H9 (cell line): ENCODE results near the gene NBPF26. TPM values are rescaled to one million over a fixed set of nuclear protein-coding genes. Genes with fewer than 3 reads are reported as not detected.
A peak's percentile ranks its signal among the peaks of the same experiment; 100 is the strongest.
"Not testable (repeated sequence)": the region's sequence is repeated elsewhere in the genome, so short reads cannot be mapped to it uniquely, and the experiment has no call there.

Experiments used
- DNase-seq: peaks from one replicate; pipeline ENCODE4 v3.0.0-alpha.2; 2017
- H2AFZ ChIP-seq: one replicate; pipeline ENCODE4 v1.6.1; 2013; ENCODE audit warnings: mild to moderate bottlenecking, low read length, control low read depth, moderate library complexity
- H2AK5ac ChIP-seq: 2 replicates; pipeline ENCODE4 v1.6.1; 2013; ENCODE audit warnings: low read length, control low read depth, mixed read lengths; ENCODE audit not compliant: insufficient read length
- H2BK120ac ChIP-seq: one replicate; pipeline ENCODE4 v1.6.1; 2013; ENCODE audit warnings: low read depth, mild to moderate bottlenecking, low read length, control low read depth, inconsistent platforms; ENCODE audit not compliant: poor library complexity, severe bottlenecking
- H2BK12ac ChIP-seq: 2 replicates; pipeline ENCODE4 v1.6.1; 2013; ENCODE audit warnings: low read length, control low read depth, mixed read lengths, low read depth; ENCODE audit not compliant: insufficient read length
- H2BK15ac ChIP-seq: 2 replicates; pipeline ENCODE4 v1.6.1; 2013; ENCODE audit warnings: low read depth, low read length, control low read depth
- H2BK20ac ChIP-seq: one replicate; pipeline ENCODE4 v1.6.1; 2013; ENCODE audit warnings: low read depth, mild to moderate bottlenecking, low read length, control low read depth, inconsistent platforms; ENCODE audit not compliant: poor library complexity, severe bottlenecking
- H2BK5ac ChIP-seq: 2 replicates; pipeline ENCODE4 v1.6.1; 2013; ENCODE audit warnings: low read length, control low read depth, mixed read lengths; ENCODE audit not compliant: insufficient read length
- H3K14ac ChIP-seq: 2 replicates; pipeline ENCODE4 v1.6.1; 2013; ENCODE audit warnings: low read length, control low read depth; ENCODE audit not compliant: insufficient read depth
- H3K18ac ChIP-seq: 2 replicates; pipeline ENCODE4 v1.6.1; 2013; ENCODE audit warnings: low read depth, mild to moderate bottlenecking, mixed read lengths, low read length, control low read depth; ENCODE audit not compliant: insufficient read length
- H3K23ac ChIP-seq: 2 replicates; pipeline ENCODE4 v1.6.1; 2013; ENCODE audit warnings: low read length, control low read depth, mixed read lengths, low read depth; ENCODE audit not compliant: insufficient read length
- H3K23me2 ChIP-seq: 2 replicates; pipeline ENCODE4 v1.6.1; 2013; ENCODE audit warnings: low read depth, mild to moderate bottlenecking, mixed read lengths, low read length, control low read depth; ENCODE audit not compliant: insufficient read length, poor library complexity, severe bottlenecking
- H3K27ac ChIP-seq: 2 replicates; pipeline ENCODE4 v1.5.1; 2013; ENCODE audit warnings: low read length, control low read depth, mixed read lengths, low read depth; ENCODE audit not compliant: insufficient read length
- H3K27me3 ChIP-seq: 2 replicates; pipeline ENCODE4 v1.6.1; 2013; ENCODE audit warnings: low read length, control low read depth, inconsistent platforms; ENCODE audit not compliant: insufficient read depth
- H3K4ac ChIP-seq: 2 replicates; pipeline ENCODE4 v1.6.1; 2013; ENCODE audit warnings: low read depth, mild to moderate bottlenecking, control low read depth, inconsistent platforms, low read length, moderate library complexity
- H3K4me1 ChIP-seq: 2 replicates; pipeline ENCODE4 v1.6.1; 2013; ENCODE audit warnings: low read length, control low read depth, inconsistent platforms; ENCODE audit not compliant: insufficient read depth
- H3K4me2 ChIP-seq: 2 replicates; pipeline ENCODE4 v1.6.1; 2013; ENCODE audit warnings: low read length, control low read depth, mixed read lengths; ENCODE audit not compliant: insufficient read length, insufficient read depth
- H3K56ac ChIP-seq: 2 replicates; pipeline ENCODE4 v1.6.1; 2013; ENCODE audit warnings: low read depth, mild to moderate bottlenecking, mixed read lengths, low read length, control low read depth; ENCODE audit not compliant: insufficient read length
- H3K79me1 ChIP-seq: 2 replicates; pipeline ENCODE4 v1.6.1; 2013; ENCODE audit warnings: low read depth, mild to moderate bottlenecking, moderate library complexity, low read length, control low read depth, inconsistent platforms; ENCODE audit not compliant: insufficient read depth, poor library complexity, severe bottlenecking
- H3K79me2 ChIP-seq: 2 replicates; pipeline ENCODE4 v1.6.1; 2013; ENCODE audit warnings: low read length, control low read depth, inconsistent platforms; ENCODE audit not compliant: insufficient read depth
- H3K9ac ChIP-seq: 2 replicates; pipeline ENCODE4 v1.6.1; 2013; ENCODE audit warnings: low read length, control low read depth, mixed read lengths; ENCODE audit not compliant: insufficient read length; ENCODE audit errors: extremely low read depth
- H3K9me3 ChIP-seq: one replicate; pipeline ENCODE4 v1.6.1; 2013; ENCODE audit warnings: low read depth, low read length, inconsistent platforms; ENCODE audit not compliant: control insufficient read depth
- H3T11ph ChIP-seq: one replicate; pipeline ENCODE4 v1.6.1; 2013; ENCODE audit warnings: mild to moderate bottlenecking, low read length, control low read depth, inconsistent platforms
- H4K20me1 ChIP-seq: one replicate; pipeline ENCODE4 v1.6.1; 2013; ENCODE audit not compliant: control insufficient read depth, insufficient read length, insufficient read depth
- H4K5ac ChIP-seq: 2 replicates; pipeline ENCODE4 v1.6.1; 2013; ENCODE audit warnings: low read depth, mild to moderate bottlenecking, mixed read lengths, low read length, control low read depth; ENCODE audit not compliant: insufficient read length
- H4K8ac ChIP-seq: replicated peaks from 2 replicates; pipeline ENCODE4 v1.6.1; 2013; ENCODE audit warnings: low read length, control low read depth, mixed read lengths, low read depth; ENCODE audit not compliant: insufficient read length
- H4K91ac ChIP-seq: 2 replicates; pipeline ENCODE4 v1.6.1; 2013; ENCODE audit warnings: low read depth, mild to moderate bottlenecking, moderate library complexity, mixed read lengths, low read length, control low read depth; ENCODE audit not compliant: insufficient read length
- H3K27ac Mint-ChIP-seq, 3 experiments: 2 replicates in 2 of 3; 3 replicates in 1 of 3; pipeline ENCODE4 v1.8.0; 2020 to 2021; ENCODE audit warnings: mixed read lengths in 3 of 3, mild to moderate bottlenecking in 1 of 3, moderate library complexity in 1 of 3
- H3K27me3 Mint-ChIP-seq: 2 replicates; pipeline ENCODE4 v1.8.0; 2021; ENCODE audit warnings: low read depth, mild to moderate bottlenecking, moderate library complexity, mixed read lengths
- H3K36me3 Mint-ChIP-seq, 3 experiments: 2 replicates in 2 of 3; 3 replicates in 1 of 3; pipeline ENCODE4 v1.8.0; 2020 to 2021; ENCODE audit warnings: low read depth in 3 of 3, mixed read lengths in 3 of 3; ENCODE audit not compliant: insufficient read depth in 1 of 3
- H3K4me1 Mint-ChIP-seq, 2 experiments: 2 replicates each; pipeline ENCODE4 v1.8.0; 2020; ENCODE audit warnings: mixed read lengths in 2 of 2
- H3K4me3 Mint-ChIP-seq, 2 experiments: 2 replicates in 1 of 2; 3 replicates in 1 of 2; pipeline ENCODE4 v1.8.0; 2020 to 2021; ENCODE audit warnings: mild to moderate bottlenecking in 2 of 2, mixed read lengths in 2 of 2, moderate library complexity in 1 of 2
- H3K9me3 Mint-ChIP-seq, 2 experiments: 2 replicates in 1 of 2; 3 replicates in 1 of 2; pipeline ENCODE4 v1.8.0; 2020; ENCODE audit warnings: mild to moderate bottlenecking in 2 of 2, mixed read lengths in 2 of 2, moderate library complexity in 1 of 2
- WGBS: extraction: QIAGEN DNeasy Blood & Tissue Kit; methylation state at CpG from one replicate; pipeline ENCODE4 v1.1.7; 2013; ENCODE audit warnings: missing lambda C conversion rate, low lambda C conversion rate, mixed read lengths; ENCODE audit not compliant: insufficient read length; ENCODE audit errors: extremely low coverage; 5-methylcytosine and 5-hydroxymethylcytosine counted together
- total RNA-seq: library from RNA; stranded (reverse); gene quantifications from 2 replicates; pipeline ENCODE4 v1.2.1, GENCODE V29; 2021

The NBPF26 gene
- total RNA-seq, 1 experiment from 2014 or later = 9.9 TPM

- not testable (repeated sequence) for H2BK5ac ChIP-seq, H3K9me3 Mint-ChIP-seq, H3K79me2 ChIP-seq, H4K5ac ChIP-seq, H3K27me3 Mint-ChIP-seq, H2BK120ac ChIP-seq, H3K36me3 Mint-ChIP-seq, H3K9me3 ChIP-seq, H2BK12ac ChIP-seq, H3T11ph ChIP-seq, H3K4me1 ChIP-seq, H2AK5ac ChIP-seq, H3K27ac ChIP-seq, H4K8ac ChIP-seq, H2BK15ac ChIP-seq, H3K4me1 Mint-ChIP-seq, H3K79me1 ChIP-seq, H3K23ac ChIP-seq, H3K14ac ChIP-seq, H2AFZ ChIP-seq, H3K4ac ChIP-seq, H3K27me3 ChIP-seq, H4K20me1 ChIP-seq, H3K56ac ChIP-seq, H3K23me2 ChIP-seq, H4K91ac ChIP-seq, H3K18ac ChIP-seq, H2BK20ac ChIP-seq
- H3K4me3 Mint-ChIP-seq = peak overlapping the region; percentile 65 to 80
- DNase-seq = peak; percentile 96
- Histone ChIP-seq H3K9ac (peak overlapping the region; percentile 51), H3K4me2 (peak overlapping the region; percentile 21)
- WGBS = no CpG with 5 or more reads among the region's 50 CpGs
- peak overlapping the region; percentile 100 for H3K27ac Mint-ChIP-seq
Measured at GRCh38 chr1:120850537-120851421, 127.0 kb downstream of the NBPF26 start.

- no CpG with 5 or more reads among the region's 2 CpGs for WGBS
- not testable (repeated sequence) for H3K27me3 Mint-ChIP-seq, H2BK120ac ChIP-seq, H3K4me1 ChIP-seq, H2BK5ac ChIP-seq, H3T11ph ChIP-seq, H2AFZ ChIP-seq, H4K91ac ChIP-seq, DNase-seq, H4K8ac ChIP-seq, H3K27ac ChIP-seq, H3K4me2 ChIP-seq, H3K27me3 ChIP-seq, H3K23me2 ChIP-seq, H3K18ac ChIP-seq, H3K4me1 Mint-ChIP-seq, H4K5ac ChIP-seq, H3K79me1 ChIP-seq, H3K23ac ChIP-seq, H3K9ac ChIP-seq, H2BK12ac ChIP-seq, H3K14ac ChIP-seq, H3K9me3 ChIP-seq, H3K9me3 Mint-ChIP-seq, H2BK15ac ChIP-seq, H3K4ac ChIP-seq, H3K56ac ChIP-seq, H2AK5ac ChIP-seq, H3K27ac Mint-ChIP-seq, H3K79me2 ChIP-seq, H3K4me3 Mint-ChIP-seq, H2BK20ac ChIP-seq, H3K36me3 Mint-ChIP-seq, H4K20me1 ChIP-seq
Measured at GRCh38 chr1:120858144-120858543, 134.4 kb downstream of the NBPF26 start.
